ENCODE data around the gene CX3CR1. TPM values are rescaled to one million over a fixed set of nuclear protein-coding genes. Genes with fewer than 3 reads are reported as not detected.

Gene CX3CR1
- total RNA-seq, 2 donors from 2014 or later = 0.57 to 0.66 TPM

DNA sequence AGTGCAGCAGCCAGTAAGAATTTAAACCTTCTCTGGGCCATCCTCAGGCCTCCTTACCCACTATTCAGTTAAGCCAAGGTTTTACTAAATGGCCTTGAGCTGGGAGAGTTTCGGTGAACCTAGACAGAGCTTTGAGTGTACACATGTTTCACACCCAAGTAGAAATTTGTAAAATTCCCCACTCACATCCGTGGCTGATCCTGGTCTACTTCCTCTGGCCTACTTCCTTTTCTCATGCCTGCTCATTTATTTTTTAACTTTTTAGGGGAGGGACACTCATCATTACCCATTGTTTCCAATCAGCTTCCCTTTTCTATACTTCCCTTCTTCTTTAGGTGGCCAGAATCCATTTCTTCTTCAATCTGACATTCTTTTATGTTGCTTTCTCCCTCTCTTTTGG, 7.6 kb downstream of the CX3CR1 start:
- Histone ChIP-seq H3K9ac (ENCODE audit: low read depth in 2 of 2, low read length in 2 of 2) (no peak overlapping the region), H3K4me3 (no peak overlapping the region), H3K9me3 (no peaks in the 10 kb centered on the region), H3K27me3 (no peaks in the 10 kb centered on the region), H3K4me1 (no peaks in the 10 kb centered on the region), H3K36me3 (no peaks in the 10 kb centered on the region), H3K27ac (no peak overlapping the region)
- no peak for TF ChIP-seq CTCF (IDR thresholded peaks at IDR 0.05)
- intact Hi-C loops (cut with DNase I) = no loop called here
- no peak for DNase-seq

DNA sequence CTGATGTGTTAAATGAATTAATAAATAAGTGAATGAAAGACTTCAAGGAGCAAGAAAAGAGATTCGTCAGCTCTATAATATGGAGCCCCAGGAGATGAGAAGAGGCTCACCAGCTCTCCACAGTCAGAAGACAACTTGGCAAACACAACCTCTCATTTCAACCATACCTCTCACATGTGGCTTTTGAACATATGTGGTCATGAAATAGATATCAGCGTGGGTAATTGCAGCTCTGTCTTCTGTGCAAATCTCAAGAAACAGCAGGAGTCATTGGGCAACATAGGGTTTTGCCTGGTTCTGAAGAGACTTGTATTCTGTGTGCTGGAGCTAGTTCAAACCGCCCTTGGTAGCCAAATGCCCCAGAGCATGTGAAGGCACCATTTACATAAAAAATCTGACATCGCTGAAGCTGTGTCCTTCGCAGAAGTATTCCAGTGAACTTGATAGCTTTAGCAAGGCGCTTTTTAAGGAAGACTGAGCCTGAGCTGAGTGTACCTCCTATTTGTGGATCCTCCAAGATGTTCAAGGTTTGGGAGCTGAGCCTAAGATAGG, 8.4 kb downstream of the CX3CR1 start:
- Histone ChIP-seq H3K4me3 (no peak overlapping the region), H3K27ac (no peak overlapping the region), H3K9ac (ENCODE audit: low read depth in 2 of 2, low read length in 2 of 2) (no peak overlapping the region), H3K4me1 (no peaks in the 10 kb centered on the region), H3K27me3 (no peaks in the 10 kb centered on the region), H3K36me3 (no peaks in the 10 kb centered on the region), H3K9me3 (no peaks in the 10 kb centered on the region)
- intact Hi-C loops (cut with DNase I) = no loop called here
- DNase-seq = no peak
- no peak for TF ChIP-seq CTCF (IDR thresholded peaks at IDR 0.05)

DNA sequence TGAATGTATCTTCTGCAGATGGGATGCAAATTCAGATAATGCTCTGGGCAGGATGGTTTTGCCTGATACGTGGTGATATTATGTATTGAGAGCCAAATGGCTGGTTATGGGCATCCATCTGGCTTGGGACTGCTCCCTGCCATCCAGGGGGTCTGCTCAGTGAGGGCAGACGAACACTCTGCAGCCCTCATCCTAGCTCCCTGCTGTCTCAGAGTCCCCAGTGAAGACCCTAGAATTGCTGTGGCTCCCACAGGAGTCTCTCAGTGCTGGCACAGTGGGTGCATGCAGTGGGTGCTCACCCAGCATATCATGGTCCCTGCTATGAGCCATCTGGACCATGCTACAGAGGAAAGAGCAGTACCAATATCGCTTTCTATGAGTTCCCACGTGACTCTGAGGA, 10.3 kb downstream of the CX3CR1 start:
- Histone ChIP-seq H3K9ac (ENCODE audit: low read depth in 2 of 2, low read length in 2 of 2) (no peak overlapping the region), H3K36me3 (no peaks in the 10 kb centered on the region), H3K27me3 (no peaks in the 10 kb centered on the region), H3K4me1 (no peaks in the 10 kb centered on the region), H3K4me3 (no peak overlapping the region), H3K27ac (no peak overlapping the region), H3K9me3 (no peaks in the 10 kb centered on the region)
- TF ChIP-seq CTCF (IDR thresholded peaks at IDR 0.05) = no peak
- DNase-seq = no peak
- intact Hi-C loops (cut with DNase I) = no loop called here

DNA sequence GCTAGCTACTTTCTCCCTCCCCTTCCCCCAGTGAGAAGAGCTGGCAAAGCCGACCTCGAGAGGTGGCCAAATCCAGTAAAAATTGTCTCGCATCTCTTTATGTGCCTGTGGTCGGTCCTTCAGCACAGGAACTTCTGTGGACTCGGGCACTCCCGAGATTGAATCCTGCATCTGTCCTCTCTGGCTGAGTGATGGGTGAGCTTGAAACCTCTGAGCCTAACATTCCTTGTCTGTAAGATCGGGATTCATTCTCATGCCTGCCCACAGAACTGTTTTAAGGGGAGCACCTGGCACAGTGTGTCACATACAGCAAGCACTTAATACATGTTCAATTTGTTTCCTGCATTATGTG, 11.3 kb downstream of the CX3CR1 start:
- Histone ChIP-seq H3K36me3 (no peaks in the 10 kb centered on the region), H3K27me3 (no peaks in the 10 kb centered on the region), H3K9me3 (no peaks in the 10 kb centered on the region), H3K4me3 (no peak overlapping the region), H3K4me1 (no peaks in the 10 kb centered on the region), H3K9ac (ENCODE audit: low read depth in 2 of 2, low read length in 2 of 2) (no peak overlapping the region), H3K27ac (no peak overlapping the region)
- no peak for DNase-seq
- no peak for TF ChIP-seq CTCF (IDR thresholded peaks at IDR 0.05)
- intact Hi-C loops (cut with DNase I) = no loop called here

GRCh38 chr3:39267631-39268548, 11.9 kb downstream of the CX3CR1 start:
- Histone ChIP-seq H3K4me1 (no peaks in the 10 kb centered on the region), H3K27me3 (no peaks in the 10 kb centered on the region), H3K27ac (no peak overlapping the region), H3K4me3 (no peak overlapping the region), H3K9ac (ENCODE audit: low read depth in 2 of 2, low read length in 2 of 2) (no peak overlapping the region), H3K9me3 (no peaks in the 10 kb centered on the region), H3K36me3 (no peaks in the 10 kb centered on the region)
- intact Hi-C loops (cut with DNase I) = no loop called here
- no peak for DNase-seq
- no peak for TF ChIP-seq CTCF (IDR thresholded peaks at IDR 0.05)

Measured in colonic mucosa (tissue), 4 donors.